HG03460 (cell line): ENCODE data around the gene HOMER1.

Experiments used
- ATAC-seq: cut with Tn5 transposase; IDR thresholded peaks from one replicate; pipeline ENCODE4 v1.9.1; 2021; ENCODE audit not compliant: unreplicated experiment

HOMER1 gene

DNA sequence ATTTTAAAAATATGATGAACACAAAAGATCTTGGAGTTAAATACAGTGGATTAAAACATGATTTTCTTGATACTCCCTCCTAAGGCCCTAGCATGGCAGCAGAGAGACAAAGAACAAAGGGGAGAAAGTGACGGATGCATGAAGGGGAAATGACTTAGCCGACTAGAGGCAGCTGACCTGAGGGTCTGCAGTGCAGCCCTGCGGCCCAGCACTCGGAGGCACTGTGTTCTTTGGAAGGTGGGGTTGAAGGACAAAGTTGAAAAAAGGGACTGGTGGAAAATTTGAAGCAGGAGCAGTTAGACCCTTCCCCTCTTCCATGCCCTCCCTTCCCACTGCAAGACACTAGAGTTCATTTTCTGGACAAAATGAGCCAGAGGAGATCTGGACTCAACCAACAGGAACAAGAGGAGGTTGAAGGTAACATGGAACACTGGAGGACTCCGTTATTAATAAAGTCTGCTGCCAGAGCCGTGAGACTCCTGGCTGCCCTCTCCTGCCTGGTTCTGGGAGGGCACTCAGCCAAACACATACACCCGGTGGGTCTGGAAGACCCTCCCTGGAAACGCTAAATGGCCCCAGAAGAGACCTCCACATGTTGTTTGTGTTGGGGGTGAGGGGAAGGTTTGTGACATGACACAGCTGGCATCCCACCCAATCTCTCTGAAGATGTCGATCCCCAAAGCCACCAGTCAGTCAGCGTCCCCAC is 179.9 kb downstream of the HOMER1 start:
- no peak for ATAC-seq

GRCh38 chr5:79330071-79330470 is 183.9 kb downstream of the HOMER1 start:
- no peak for ATAC-seq

GRCh38 chr5:79329453-79329852 is 184.5 kb downstream of the HOMER1 start:
- no peak for ATAC-seq
